Sigmoid colon (tissue), 7 donors: Measurements from ENCODE around the gene MSH5. TPM values are rescaled to one million over a fixed set of nuclear protein-coding genes. Genes with fewer than 3 reads are reported as not detected.

ENCODE experiments used
- DNase-seq: peaks from one replicate; pipeline ENCODE4 v3.0.0-alpha.2; 2019
- H3K27ac ChIP-seq, 4 donors: fragments of 200-600 bp; sonication (generic); one replicate each; pipeline ENCODE4 v1.5.1; 2016 to 2019; ENCODE audit warnings: mild to moderate bottlenecking in 1 of 4
- H3K27me3 ChIP-seq, 3 donors: fragments of 200-600 bp; sonication (generic); one replicate each; pipeline ENCODE4 v1.5.1; 2019; ENCODE audit warnings: mild to moderate bottlenecking in 1 of 3
- H3K36me3 ChIP-seq, 4 donors: fragments of 200-600 bp; sonication (generic); one replicate each; pipeline ENCODE4 v1.5.1; 2016 to 2019
- H3K4me1 ChIP-seq, 4 donors: fragments of 200-600 bp; sonication (generic); one replicate each; pipeline ENCODE4 v1.5.1; 2017 to 2019
- H3K4me3 ChIP-seq, 4 donors: fragments of 200-600 bp; sonication (generic); one replicate each; pipeline ENCODE4 v1.5.1; 2017 to 2019; ENCODE audit warnings: mild to moderate bottlenecking in 2 of 4, moderate library complexity in 1 of 4
- H3K9me3 ChIP-seq, 4 donors: fragments of 200-600 bp in 3 of 4; sonication (generic) in 3 of 4; one replicate each; pipeline versions ENCODE4 v1.5.1 to v1.6.1; 2013 to 2019
- EP300 ChIP-seq, 4 donors: sonication (generic); formaldehyde crosslinking; IDR thresholded peaks; one replicate each; pipeline ENCODE4 v1.6.1; 2017; ENCODE audit warnings: antibody characterized with exemption in 4 of 4
- POLR2A ChIP-seq, 2 donors: fragments of 450-650 bp; IDR thresholded peaks; one replicate each; pipeline ENCODE4 v1.6.1; 2016; ENCODE audit warnings: antibody characterized with exemption in 2 of 2, mild to moderate bottlenecking in 2 of 2, moderate library complexity in 2 of 2
- POLR2AphosphoS5 ChIP-seq, 4 donors: sonication (generic); formaldehyde crosslinking; IDR thresholded peaks; one replicate each; pipeline ENCODE4 v1.6.1; 2017; ENCODE audit warnings: antibody characterized with exemption in 4 of 4
- WGBS, 2 donors: extraction: QIAGEN DNeasy Blood & Tissue Kit; methylation state at CpG; one replicate each; pipeline ENCODE4 v1.1.7; 2013; 5-methylcytosine and 5-hydroxymethylcytosine counted together
- intact Hi-C: fragments of 100-400 bp; cut with DNase I; formaldehyde crosslinking; loops from one replicate; pipeline ENCODE4 v1.15.1; 2023
- polyA plus RNA-seq, 3 donors: library from polyadenylated mRNA; stranded (reverse); fragments of 200-250 nt; gene quantifications; one replicate each; pipeline ENCODE4 v1.2.3, GENCODE V29; 2013
- total RNA-seq, 4 donors: library from RNA; depleted of rRNA; stranded (reverse); fragments of >200 nt; gene quantifications; one replicate each; pipeline ENCODE4 v1.1.0, GENCODE V29; 2016
- TF ChIP-seq, protein P1 (sequence below), 4 experiments: fragments of 450-650 bp in 3 of 4; fragments of 200-600 bp in 1 of 4; IDR thresholded peaks; one replicate each; pipeline ENCODE4 v1.5.1; 2016 to 2019; ENCODE audit warnings: antibody characterized with exemption in 4 of 4, mild to moderate bottlenecking in 3 of 4, moderate library complexity in 2 of 4
- donor health status: healthy with polysubstance abuse.
- donor health status: Bipolar disorder and iron deficiency.
- donor health status: healthy.

Gene MSH5
- total and polyA plus RNA-seq, 7 donors, result 1.6 to 23.5 (median 5.7) TPM; not detected in 1

DNA sequence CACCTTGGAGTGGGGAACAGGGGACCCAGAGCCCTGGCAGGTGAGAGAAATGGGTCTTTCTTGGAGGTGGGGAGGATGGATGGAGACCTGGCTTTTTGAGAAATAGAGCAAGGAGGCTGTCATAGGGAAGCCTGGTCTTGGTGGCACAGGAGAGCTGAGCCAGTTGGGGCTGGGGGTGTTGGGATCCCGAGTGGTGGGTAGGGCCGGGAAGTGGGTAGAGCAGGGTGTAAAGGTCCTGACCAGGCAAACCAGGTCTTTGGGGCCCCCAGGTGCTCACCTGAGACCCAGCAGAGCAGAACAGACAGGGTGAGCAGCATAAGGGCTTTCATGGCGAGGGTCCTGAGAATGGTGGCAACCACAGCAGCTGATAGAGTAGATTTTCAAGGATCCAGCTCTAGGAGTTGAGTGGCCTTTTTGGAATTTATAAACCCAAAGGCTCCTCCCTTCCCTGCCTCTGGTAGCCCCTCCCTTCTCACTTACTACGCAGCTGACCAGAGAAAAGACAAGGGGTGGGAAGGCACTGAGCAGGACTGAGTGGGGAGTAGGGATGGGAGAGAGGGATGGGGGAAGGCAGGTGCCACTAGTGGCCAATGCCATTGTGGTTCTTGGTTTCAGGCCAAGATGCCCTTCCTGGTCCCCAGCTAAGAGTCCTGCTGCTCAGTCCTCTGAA, 18.3 kb upstream of the MSH5 start, which contains the start of gene LY6G6C:
Gene LY6G6C (minus strand): TSS at position 396 of the 670 bp plus-strand sequence. CDS start 67 bp downstream, at position 329.
- intact Hi-C loops, result no loop called here
- WGBS, 2 donors, result 84 to 91% methylated on average over 4 of the region's 4 CpGs
- Histone ChIP-seq H3K36me3 (peaks cover 0 to 11% (median 4%) of the 10 kb centered on the region in 4 donors), H3K27ac (no peak within 1 kb of the TSS), H3K9me3 (no peaks in the 10 kb centered on the region), H3K4me1 (no peaks in the 10 kb centered on the region), H3K4me3 (no peak within 1 kb of the TSS), H3K27me3 (no peaks in the 10 kb centered on the region)
- TF ChIP-seq, protein P1, sequence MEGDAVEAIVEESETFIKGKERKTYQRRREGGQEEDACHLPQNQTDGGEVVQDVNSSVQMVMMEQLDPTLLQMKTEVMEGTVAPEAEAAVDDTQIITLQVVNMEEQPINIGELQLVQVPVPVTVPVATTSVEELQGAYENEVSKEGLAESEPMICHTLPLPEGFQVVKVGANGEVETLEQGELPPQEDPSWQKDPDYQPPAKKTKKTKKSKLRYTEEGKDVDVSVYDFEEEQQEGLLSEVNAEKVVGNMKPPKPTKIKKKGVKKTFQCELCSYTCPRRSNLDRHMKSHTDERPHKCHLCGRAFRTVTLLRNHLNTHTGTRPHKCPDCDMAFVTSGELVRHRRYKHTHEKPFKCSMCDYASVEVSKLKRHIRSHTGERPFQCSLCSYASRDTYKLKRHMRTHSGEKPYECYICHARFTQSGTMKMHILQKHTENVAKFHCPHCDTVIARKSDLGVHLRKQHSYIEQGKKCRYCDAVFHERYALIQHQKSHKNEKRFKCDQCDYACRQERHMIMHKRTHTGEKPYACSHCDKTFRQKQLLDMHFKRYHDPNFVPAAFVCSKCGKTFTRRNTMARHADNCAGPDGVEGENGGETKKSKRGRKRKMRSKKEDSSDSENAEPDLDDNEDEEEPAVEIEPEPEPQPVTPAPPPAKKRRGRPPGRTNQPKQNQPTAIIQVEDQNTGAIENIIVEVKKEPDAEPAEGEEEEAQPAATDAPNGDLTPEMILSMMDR (IDR thresholded peaks at IDR 0.05), result no peak
- TF ChIP-seq EP300 (IDR thresholded peaks at IDR 0.05), result no peak
- no peak for TF ChIP-seq POLR2A (IDR thresholded peaks at IDR 0.05)
- TF ChIP-seq POLR2AphosphoS5 (IDR thresholded peaks at IDR 0.05), result no peak
- no peak for DNase-seq

DNA sequence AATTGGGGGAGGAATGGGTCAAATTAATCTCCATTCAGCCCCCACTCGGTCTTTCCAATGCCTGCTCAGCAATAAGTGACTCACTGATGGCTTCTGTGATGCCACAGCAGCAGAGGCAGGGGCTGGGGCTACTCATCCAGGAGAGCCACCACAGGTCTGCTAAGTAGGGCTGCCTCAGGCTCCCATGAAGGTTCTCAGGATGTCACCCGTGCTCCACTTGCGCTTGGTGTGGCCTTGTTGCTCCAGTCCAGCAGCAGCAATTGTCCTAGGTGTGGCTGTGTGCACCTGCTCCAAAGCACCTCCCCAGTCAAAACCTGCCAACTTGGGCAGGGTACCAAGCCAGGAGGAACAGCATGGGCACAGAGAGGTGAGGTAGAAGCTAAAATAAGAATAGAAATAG, 17.6 kb upstream of the MSH5 start:
- intact Hi-C loops, result no loop called here
- Histone ChIP-seq H3K9me3 (no peaks in the 10 kb centered on the region), H3K4me1 (no peaks in the 10 kb centered on the region), H3K27me3 (no peaks in the 10 kb centered on the region), H3K36me3 (peaks cover 7 to 18% (median 10%) of the 10 kb centered on the region in 4 donors), H3K27ac (no peak overlapping the region), H3K4me3 (no peak overlapping the region)
- WGBS, 2 donors, result 44 to 76% methylated on average over 3 of the region's 3 CpGs
- TF ChIP-seq POLR2A (IDR thresholded peaks at IDR 0.05), result no peak
- no peak for TF ChIP-seq EP300 (IDR thresholded peaks at IDR 0.05)
- no peak for TF ChIP-seq POLR2AphosphoS5 (IDR thresholded peaks at IDR 0.05)
- TF ChIP-seq, protein P1 (IDR thresholded peaks at IDR 0.05), result no peak
- no peak for DNase-seq

DNA sequence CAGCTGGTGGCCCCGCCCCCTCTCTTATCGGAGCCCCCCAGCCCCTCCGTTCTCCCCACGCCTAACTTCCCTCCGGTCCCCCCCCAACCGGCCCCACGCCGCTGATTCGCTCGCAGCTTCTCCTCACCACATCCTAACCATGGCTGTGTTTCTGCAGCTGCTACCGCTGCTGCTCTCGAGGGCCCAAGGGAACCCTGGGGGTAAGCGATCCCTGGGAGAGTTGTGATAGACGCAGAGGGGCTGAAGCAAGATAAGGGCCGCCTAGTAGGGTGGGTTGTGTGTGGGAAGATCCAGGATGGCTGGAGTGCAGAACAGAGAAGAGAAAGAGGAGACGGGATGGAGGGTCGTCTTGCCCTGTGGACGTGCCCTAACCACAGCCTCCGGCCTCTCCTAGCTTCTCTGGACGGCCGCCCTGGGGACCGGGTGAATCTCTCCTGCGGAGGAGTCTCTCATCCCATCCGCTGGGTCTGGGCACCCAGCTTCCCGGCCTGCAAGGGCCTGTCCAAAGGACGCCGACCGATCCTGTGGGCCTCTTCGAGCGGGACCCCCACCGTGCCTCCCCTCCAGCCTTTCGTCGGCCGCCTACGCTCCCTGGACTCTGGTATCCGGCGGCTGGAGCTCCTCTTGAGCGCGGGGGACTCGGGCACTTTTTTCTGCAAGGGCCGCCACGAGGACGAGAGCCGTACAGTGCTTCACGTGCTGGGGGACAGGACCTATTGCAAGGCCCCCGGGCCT, 16.4 kb upstream of the MSH5 start, which contains the start of gene MPIG6B:
Gene MPIG6B (plus strand): TSS at position 129 of the 735 bp plus-strand sequence. CDS start 11 bp downstream, at position 140.
- no peak within 1 kb of the TSS for H3K4me3 ChIP-seq
- H3K4me1 ChIP-seq, result peaks cover 0 to 12% (median 8%) of the 10 kb centered on the region in 4 donors
- no peak for DNase-seq
- H3K36me3 ChIP-seq, result peaks cover 8 to 23% (median 15%) of the 10 kb centered on the region in 4 donors
- no peak for TF ChIP-seq EP300 (IDR thresholded peaks at IDR 0.05)
- TF ChIP-seq POLR2AphosphoS5 (IDR thresholded peaks at IDR 0.05), result no peak
- no peak for TF ChIP-seq POLR2A (IDR thresholded peaks at IDR 0.05)
- TF ChIP-seq, protein P1 (IDR thresholded peaks at IDR 0.05), result no peak
- H3K27ac ChIP-seq, result no peak within 1 kb of the TSS
- WGBS, 2 donors, result 76 to 90% methylated on average over 46 of the region's 46 CpGs
- intact Hi-C loops, result no loop called here
- H3K9me3 ChIP-seq, result no peaks in the 10 kb centered on the region
- H3K27me3 ChIP-seq, result no peaks in the 10 kb centered on the region

DNA sequence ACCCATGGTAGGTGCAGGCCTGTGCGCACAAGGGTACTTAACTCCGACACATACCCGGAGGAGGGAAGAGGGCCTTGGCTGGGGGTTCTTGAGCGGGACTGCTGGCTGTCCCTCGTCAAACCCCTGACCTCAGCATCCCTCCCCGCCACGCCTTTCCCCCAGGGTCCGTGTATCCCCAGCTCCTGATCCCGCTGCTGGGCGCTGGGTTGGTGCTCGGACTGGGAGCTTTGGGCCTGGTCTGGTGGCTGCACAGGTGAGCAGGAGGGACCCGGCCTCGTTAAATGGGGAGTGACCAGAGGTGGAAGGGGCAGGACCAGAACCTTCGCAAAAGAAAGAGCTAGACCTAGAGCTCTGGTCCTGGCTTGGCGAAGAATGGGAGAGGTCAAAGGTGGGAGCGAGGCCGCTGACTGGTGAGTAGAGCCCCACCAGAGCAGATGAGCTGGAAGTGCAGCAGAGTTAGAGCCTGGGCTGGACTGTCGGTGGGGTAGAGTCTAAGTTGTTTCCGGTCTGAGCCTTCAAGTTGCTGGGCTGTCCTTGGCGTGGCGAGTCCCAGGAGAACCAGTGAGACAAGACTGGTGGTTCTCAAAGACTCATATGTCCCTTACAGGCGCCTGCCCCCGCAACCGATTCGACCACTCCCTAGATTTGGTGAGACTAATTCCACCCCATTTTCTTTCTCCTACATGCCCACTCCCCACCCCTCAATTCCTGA, 15.7 kb upstream of the MSH5 start:
- Histone ChIP-seq H3K36me3 (peaks cover 8 to 23% (median 15%) of the 10 kb centered on the region in 4 donors), H3K4me1 (peaks cover 0 to 17% (median 14%) of the 10 kb centered on the region in 4 donors), H3K27me3 (no peaks in the 10 kb centered on the region), H3K9me3 (no peaks in the 10 kb centered on the region), H3K4me3 (no peak overlapping the region), H3K27ac (no peak overlapping the region)
- DNase-seq, result no peak
- 93% methylated on average over 25 of the region's 25 CpGs for WGBS, 2 donors
- intact Hi-C loops, result no loop called here
- TF ChIP-seq, protein P1 (IDR thresholded peaks at IDR 0.05), result no peak
- no peak for TF ChIP-seq POLR2A (IDR thresholded peaks at IDR 0.05)
- no peak for TF ChIP-seq POLR2AphosphoS5 (IDR thresholded peaks at IDR 0.05)
- TF ChIP-seq EP300 (IDR thresholded peaks at IDR 0.05), result no peak
